Ectodermal cell (in vitro differentiated cells): ENCODE results near the gene PLPPR2. TPM values are rescaled to one million over a fixed set of nuclear protein-coding genes. Genes with fewer than 3 reads are reported as not detected.
"Not testable (repeated sequence)": the region's sequence is repeated elsewhere in the genome, so short reads cannot be mapped to it uniquely, and the experiment has no call there.

Source experiments
- H3K27ac ChIP-seq: 2 replicates; pipeline ENCODE4 v1.7.0; 2013; ENCODE audit warnings: mild to moderate bottlenecking, low read depth, low read length; ENCODE audit not compliant: insufficient read depth, poor library complexity, severe bottlenecking
- H3K27me3 ChIP-seq: 2 replicates; pipeline ENCODE4 v1.7.0; 2013; ENCODE audit warnings: mild to moderate bottlenecking, low read length; ENCODE audit not compliant: insufficient read depth, control insufficient read depth, poor library complexity, severe bottlenecking
- H3K36me3 ChIP-seq: one replicate; pipeline ENCODE4 v1.7.0; 2013; ENCODE audit warnings: low read length; ENCODE audit not compliant: control insufficient read depth, insufficient read depth
- H3K4me1 ChIP-seq: one replicate; pipeline ENCODE4 v1.7.0; 2013; ENCODE audit warnings: low read length; ENCODE audit not compliant: control insufficient read depth, insufficient read depth
- H3K4me3 ChIP-seq: 2 replicates; pipeline ENCODE4 v1.7.0; 2013; ENCODE audit warnings: low read depth, low read length, control low read depth; ENCODE audit not compliant: insufficient read depth
- H3K9me3 ChIP-seq: 2 replicates; pipeline ENCODE4 v1.7.0; 2013; ENCODE audit warnings: mild to moderate bottlenecking, low read length, moderate library complexity; ENCODE audit not compliant: control insufficient read depth
- WGBS, 2 experiments: methylation state at CpG; one replicate each; pipeline ENCODE4 v1.1.7; 2013; ENCODE audit warnings: missing lambda C conversion rate in 2 of 2; 5-methylcytosine and 5-hydroxymethylcytosine counted together
- polyA plus RNA-seq, 4 experiments: library from polyadenylated mRNA; stranded (reverse); fragments of 50-300 nt; gene quantifications; one replicate each; pipeline ENCODE4 v1.2.3, GENCODE V29; 2013

PLPPR2 gene
- 7.2 TPM for polyA plus RNA-seq (2013, experiment 1 of 4)
- 6.4 TPM for polyA plus RNA-seq (2013, experiment 2 of 4)
- polyA plus RNA-seq (2013, experiment 3 of 4), result 6.3 TPM
- polyA plus RNA-seq (2013, experiment 4 of 4), result 6.6 TPM

GRCh38 chr19:11355160-11356073, at the start of gene PLPPR2:
TSS of gene PLPPR2 (plus strand) at chr19:11355432. CDS start at chr19:11357674, 2,242 bp downstream.
- no peaks in the 10 kb centered on the region for H3K4me1 ChIP-seq
- H3K4me3 ChIP-seq, result peak within 1 kb of the TSS; percentile 32
- H3K9me3 ChIP-seq, result no peaks in the 10 kb centered on the region
- no peak within 1 kb of the TSS for H3K27ac ChIP-seq
- H3K36me3 ChIP-seq, result no peaks in the 10 kb centered on the region
- peaks cover 11% of the 10 kb centered on the region for H3K27me3 ChIP-seq
- WGBS, 2 experiments, result 9% methylated on average over 62 of the region's 62 CpGs

GRCh38 chr19:11306337-11306736, 48.9 kb upstream of the PLPPR2 start:
- Histone ChIP-seq H3K27ac (no peak overlapping the region), H3K9me3 (no peaks in the 10 kb centered on the region), H3K4me1 (no peaks in the 10 kb centered on the region), H3K4me3 (no peak overlapping the region), H3K27me3 (no peaks in the 10 kb centered on the region), H3K36me3 (no peaks in the 10 kb centered on the region)
- 93 to 94% methylated on average over 9 of the region's 9 CpGs for WGBS, 2 experiments

- not testable (repeated sequence) for H3K9me3 ChIP-seq, H3K4me3 ChIP-seq
Observed at GRCh38 chr19:11320278-11320995, 34.8 kb upstream of the PLPPR2 start.

GRCh38 chr19:11321191-11322126, 33.8 kb upstream of the PLPPR2 start:
- Histone ChIP-seq H3K4me3 (no peak overlapping the region), H3K9me3 (no peaks in the 10 kb centered on the region), H3K36me3 (no peaks in the 10 kb centered on the region), H3K4me1 (no peaks in the 10 kb centered on the region), H3K27ac (no peak overlapping the region), H3K27me3 (no peaks in the 10 kb centered on the region)
- WGBS, 2 experiments, result 87 to 90% methylated on average over 14 of the region's 14 CpGs

More at GRCh38 chr19:11320278-11320995, 34.8 kb upstream of the PLPPR2 start:
- not testable (repeated sequence) for H3K27ac ChIP-seq, H3K36me3 ChIP-seq, H3K4me1 ChIP-seq, H3K27me3 ChIP-seq
- WGBS, 2 experiments, result 90 to 95% methylated on average over 9 of the region's 9 CpGs

GRCh38 chr19:11322269-11323024, 32.8 kb upstream of the PLPPR2 start:
- Histone ChIP-seq H3K27ac (no peak overlapping the region), H3K36me3 (no peaks in the 10 kb centered on the region), H3K9me3 (no peaks in the 10 kb centered on the region), H3K4me1 (no peaks in the 10 kb centered on the region), H3K27me3 (no peaks in the 10 kb centered on the region), H3K4me3 (no peak overlapping the region)
- 74 to 79% methylated on average over 6 to 7 of the region's 7 CpGs for WGBS, 2 experiments

DNA sequence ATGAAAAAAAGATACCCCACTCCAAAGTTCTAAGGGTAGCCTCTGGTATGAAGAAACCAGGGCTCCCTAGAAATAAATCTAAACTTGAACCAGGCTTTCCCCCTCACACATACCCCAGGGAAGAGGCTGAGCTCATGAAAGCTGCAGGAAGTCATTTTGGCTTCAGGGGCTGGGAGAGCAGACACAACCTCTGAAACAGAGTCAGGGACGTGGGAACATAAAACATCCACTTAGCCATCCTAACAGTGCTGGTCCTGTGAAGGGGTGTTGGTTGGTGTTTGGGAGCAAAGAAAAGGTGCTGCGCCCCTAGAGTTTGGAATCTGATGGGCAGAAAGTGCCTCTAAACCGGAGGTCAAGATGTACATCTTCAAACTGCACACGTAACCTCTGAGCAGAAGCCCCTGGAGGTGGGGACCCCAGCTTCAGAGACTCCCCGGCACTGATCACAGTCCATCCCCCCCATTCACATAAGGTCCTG, 31.6 kb upstream of the PLPPR2 start:
- H3K4me3 ChIP-seq, result no peak overlapping the region
- WGBS, 2 experiments, result 87 to 91% methylated on average over 4 to 5 of the region's 5 CpGs
- H3K4me1 ChIP-seq, result no peaks in the 10 kb centered on the region
- H3K36me3 ChIP-seq, result no peaks in the 10 kb centered on the region
- H3K27ac ChIP-seq, result no peak overlapping the region
- H3K27me3 ChIP-seq, result no peaks in the 10 kb centered on the region
- no peaks in the 10 kb centered on the region for H3K9me3 ChIP-seq

DNA sequence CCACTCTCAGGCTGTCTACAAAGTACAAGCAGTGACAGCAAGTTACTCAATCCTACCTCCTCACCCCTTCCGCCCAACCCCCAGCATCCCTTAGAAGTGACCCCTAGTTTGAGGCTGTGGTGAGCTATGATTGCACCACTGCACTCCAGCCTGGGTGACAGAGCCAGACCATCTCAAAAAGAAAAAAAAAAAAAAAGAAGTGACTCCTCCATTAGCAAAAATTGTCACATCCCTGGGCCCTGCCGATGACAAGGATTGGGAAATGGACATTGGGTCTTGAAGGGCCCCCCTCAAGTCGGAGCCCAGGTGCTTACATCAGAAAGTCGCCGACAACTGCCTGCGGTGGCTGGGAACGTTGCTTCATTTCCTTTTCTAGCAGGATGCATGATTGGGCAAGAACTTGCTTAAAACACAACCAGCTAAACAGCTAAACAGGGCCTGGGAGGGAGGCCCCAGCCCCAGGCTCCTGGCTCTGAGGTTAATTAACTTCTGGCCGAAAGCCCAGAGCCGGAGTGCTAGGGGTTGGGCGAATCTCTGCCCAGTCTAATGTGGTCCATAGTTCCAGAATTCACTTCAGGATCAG, 31.1 kb upstream of the PLPPR2 start:
- WGBS, 2 experiments, result 90 to 92% methylated on average over 10 of the region's 10 CpGs
- no peaks in the 10 kb centered on the region for H3K4me1 ChIP-seq
- no peaks in the 10 kb centered on the region for H3K36me3 ChIP-seq
- H3K27me3 ChIP-seq, result no peaks in the 10 kb centered on the region
- H3K4me3 ChIP-seq, result no peak overlapping the region
- H3K27ac ChIP-seq, result no peak overlapping the region
- no peaks in the 10 kb centered on the region for H3K9me3 ChIP-seq

DNA sequence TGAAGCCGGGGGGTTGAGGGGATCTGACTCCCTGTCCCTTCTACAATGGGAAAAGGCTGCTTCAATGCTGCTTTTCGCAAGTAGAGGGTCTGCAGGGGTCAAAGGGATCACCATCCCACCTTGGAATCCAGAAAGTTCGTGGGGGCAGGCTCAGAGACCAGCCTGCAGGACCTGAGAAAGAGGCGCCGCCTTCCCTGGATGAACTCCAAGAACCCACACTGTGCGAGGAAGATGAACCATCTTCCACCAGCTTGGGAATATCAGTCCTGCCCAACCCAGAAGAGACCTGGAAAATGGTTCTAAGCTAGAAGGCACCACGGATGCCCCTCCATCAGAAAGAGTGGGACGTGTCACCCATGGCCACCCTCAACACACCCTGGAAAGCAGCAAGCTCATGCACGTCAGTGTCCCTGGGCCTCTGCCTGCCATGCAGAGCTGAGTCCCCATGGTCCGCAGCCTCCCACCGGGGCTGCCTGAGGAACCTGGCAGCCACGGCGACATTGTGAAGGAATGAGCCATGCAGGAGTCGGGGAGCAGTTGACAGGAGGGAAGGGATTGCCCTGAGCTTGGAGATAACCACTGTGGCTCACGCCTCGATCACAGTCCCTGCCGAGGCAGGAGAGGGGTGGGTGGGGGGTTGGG, 30.4 kb upstream of the PLPPR2 start:
- Histone ChIP-seq H3K27ac (no peak overlapping the region), H3K9me3 (no peaks in the 10 kb centered on the region), H3K4me1 (no peaks in the 10 kb centered on the region), H3K4me3 (no peak overlapping the region), H3K36me3 (no peaks in the 10 kb centered on the region), H3K27me3 (no peaks in the 10 kb centered on the region)
- WGBS, 2 experiments, result 92 to 94% methylated on average over 17 of the region's 17 CpGs
